ENCODE data around the gene CARNS1.

DNA sequence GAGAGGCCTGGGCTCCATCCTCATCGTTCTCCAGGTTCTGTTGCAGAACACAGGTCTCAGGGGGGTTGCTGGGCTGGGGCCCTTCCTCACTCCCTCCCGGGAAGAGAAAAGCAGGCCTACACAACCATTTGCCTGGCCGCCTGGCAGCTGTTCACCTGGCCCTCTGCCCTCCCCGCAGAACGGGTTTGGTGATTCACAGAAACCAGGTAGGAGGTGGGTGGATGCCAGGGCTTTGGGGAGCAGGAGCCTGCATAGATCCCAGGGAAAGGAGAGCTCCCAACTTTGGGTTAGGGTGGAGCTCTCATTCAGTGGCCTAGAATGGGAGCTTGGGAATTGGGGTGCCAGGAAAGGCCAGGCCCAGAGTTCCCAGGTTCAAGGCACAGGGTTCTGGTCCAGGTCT, 52.6 kb downstream of the CARNS1 start:
- TF ChIP-seq, protein P1, sequence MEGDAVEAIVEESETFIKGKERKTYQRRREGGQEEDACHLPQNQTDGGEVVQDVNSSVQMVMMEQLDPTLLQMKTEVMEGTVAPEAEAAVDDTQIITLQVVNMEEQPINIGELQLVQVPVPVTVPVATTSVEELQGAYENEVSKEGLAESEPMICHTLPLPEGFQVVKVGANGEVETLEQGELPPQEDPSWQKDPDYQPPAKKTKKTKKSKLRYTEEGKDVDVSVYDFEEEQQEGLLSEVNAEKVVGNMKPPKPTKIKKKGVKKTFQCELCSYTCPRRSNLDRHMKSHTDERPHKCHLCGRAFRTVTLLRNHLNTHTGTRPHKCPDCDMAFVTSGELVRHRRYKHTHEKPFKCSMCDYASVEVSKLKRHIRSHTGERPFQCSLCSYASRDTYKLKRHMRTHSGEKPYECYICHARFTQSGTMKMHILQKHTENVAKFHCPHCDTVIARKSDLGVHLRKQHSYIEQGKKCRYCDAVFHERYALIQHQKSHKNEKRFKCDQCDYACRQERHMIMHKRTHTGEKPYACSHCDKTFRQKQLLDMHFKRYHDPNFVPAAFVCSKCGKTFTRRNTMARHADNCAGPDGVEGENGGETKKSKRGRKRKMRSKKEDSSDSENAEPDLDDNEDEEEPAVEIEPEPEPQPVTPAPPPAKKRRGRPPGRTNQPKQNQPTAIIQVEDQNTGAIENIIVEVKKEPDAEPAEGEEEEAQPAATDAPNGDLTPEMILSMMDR (IDR thresholded peaks at IDR 0.05; ENCODE audit: control extremely low read depth in 1 of 3, insufficient read depth in 1 of 3, low read depth in 1 of 3, low read length in 3 of 3): no peak
- TF ChIP-seq SP1 (IDR thresholded peaks at IDR 0.05; ENCODE audit: low read depth, low read length) (no peak), EP300 (IDR thresholded peaks at IDR 0.05; ENCODE audit: borderline replicate concordance in 1 of 2, low read depth in 2 of 2, low read length in 2 of 2) (no peak), POLR2A (IDR thresholded peaks at IDR 0.05; ENCODE audit: control extremely low read depth in 1 of 2, low read depth in 2 of 2, low read length in 2 of 2) (no peak), PHF8 (conservative IDR thresholded peaks at IDR 0.05; ENCODE audit: low read depth, low read length) (no peak), CHD1 (IDR thresholded peaks at IDR 0.05; ENCODE audit: low read depth, low read length) (no peak), POLR2AphosphoS5 (IDR thresholded peaks at IDR 0.05; ENCODE audit: low read depth, low read length) (no peak), RFX5 (IDR thresholded peaks at IDR 0.05; ENCODE audit: borderline replicate concordance, low read depth, low read length) (no peak)
